OCI-LY7 (cell line): ENCODE data around the gene CKMT1B. TPM values are rescaled to one million over a fixed set of nuclear protein-coding genes. Genes with fewer than 3 reads are reported as not detected.
"Not testable (repeated sequence)": the region's sequence is repeated elsewhere in the genome, so short reads cannot be mapped to it uniquely, and the experiment has no call there.

Experiments used
- BruUV-seq: library from RNA; stranded (reverse); fragments of 400-500 nt; replicated peaks from 2 replicates; lab custom pipeline; 2021; lab: Mats Ljungman, UMichigan
- CTCF ChIA-PET: fragments of 300-600 bp; sonication (Branson Sonifier 250); formaldehyde crosslinking; loops from one replicate; lab custom pipeline; 2022; ENCODE audit warnings: antibody characterized with exemption; ENCODE audit not compliant: unreplicated experiment; lab: Charles Lee
- POLR2A ChIA-PET: fragments of 300-600 bp; sonication (Branson Sonifier 250); formaldehyde crosslinking; loops from one replicate; lab custom pipeline; 2022; ENCODE audit warnings: antibody characterized with exemption; lab: Charles Lee
- DNase-seq: peaks from one replicate; pipeline ENCODE4 v3.0.0-alpha.2; 2015; ENCODE audit warnings: low spot score
- H2AFZ ChIP-seq: fragments of 200-600 bp; sonication (generic), shearing (Covaris generic); 2 replicates; pipeline ENCODE4 v1.6.1; 2014; ENCODE audit warnings: mild to moderate bottlenecking, antibody characterized with exemption, low read length, moderate library complexity
- H3K27ac ChIP-seq: fragments of 200-600 bp; sonication (generic); 2 replicates; pipeline ENCODE4 v1.5.1; 2014; ENCODE audit warnings: mixed run types, low read depth, mild to moderate bottlenecking, moderate library complexity, low read length, inconsistent platforms; ENCODE audit not compliant: poor library complexity, severe bottlenecking
- H3K36me3 ChIP-seq: fragments of 200-600 bp; sonication (generic); 2 replicates; pipeline ENCODE4 v1.6.1; 2014; ENCODE audit warnings: mild to moderate bottlenecking, antibody characterized with exemption, low read length, moderate library complexity, mixed read lengths; ENCODE audit not compliant: insufficient read depth
- H3K4me1 ChIP-seq: fragments of 200-600 bp; sonication (generic); 2 replicates; pipeline ENCODE4 v1.5.1; 2014; ENCODE audit warnings: mild to moderate bottlenecking, low read length; ENCODE audit not compliant: insufficient read depth, poor library complexity, severe bottlenecking
- H3K4me2 ChIP-seq: fragments of 200-600 bp; sonication (generic); 2 replicates; pipeline ENCODE4 v1.6.1; 2014; ENCODE audit warnings: mild to moderate bottlenecking, low read length
- H3K4me3 ChIP-seq: fragments of 200-600 bp; sonication (generic); 2 replicates; pipeline ENCODE4 v1.5.1; 2014; ENCODE audit warnings: mild to moderate bottlenecking, low read depth, low read length; ENCODE audit not compliant: poor library complexity, severe bottlenecking
- H3K79me2 ChIP-seq: fragments of 200-600 bp; sonication (generic); 2 replicates; pipeline ENCODE4 v1.6.1; 2016; ENCODE audit warnings: low read depth, mild to moderate bottlenecking, low read length, moderate library complexity, mixed read lengths; ENCODE audit not compliant: insufficient read depth
- H3K9me2 ChIP-seq: fragments of 200-600 bp; sonication (generic); 2 replicates; pipeline ENCODE4 v1.6.1; 2016; ENCODE audit warnings: mild to moderate bottlenecking, low read length, mixed read lengths; ENCODE audit not compliant: insufficient read depth
- H3K9me3 ChIP-seq: fragments of 200-600 bp; sonication (generic); 2 replicates; pipeline ENCODE4 v1.6.1; 2014; ENCODE audit warnings: mild to moderate bottlenecking, mixed run types, low read length, mixed read lengths
- H4K20me1 ChIP-seq: fragments of 200-600 bp; sonication (generic); 2 replicates; pipeline ENCODE4 v1.6.1; 2014; ENCODE audit warnings: mild to moderate bottlenecking, antibody characterized with exemption, low read length, moderate library complexity, mixed read lengths; ENCODE audit not compliant: insufficient read depth
- EZH2phosphoT487 ChIP-seq: fragments of 200-600 bp; sonication (generic); IDR thresholded peaks from 2 replicates; pipeline ENCODE4 v1.6.1; 2018; ENCODE audit warnings: low read depth, borderline replicate concordance, mild to moderate bottlenecking, mixed run types, antibody characterized with exemption, low read length, moderate library complexity, mixed read lengths
- intact Hi-C: fragments of 100-400 bp; cut with micrococcal nuclease; formaldehyde crosslinking; loops from one replicate; pipeline ENCODE4 v1.10.0; 2022; ENCODE audit not compliant: unreplicated experiment
- total RNA-seq, 2 experiments: library from RNA; depleted of rRNA in 1 of 2; stranded (reverse); fragments of >200 nt in 1 of 2; shearing (Covaris generic) in 1 of 2; gene quantifications; 2 replicates each; pipeline ENCODE4 v1.2.3, GENCODE V29; 2014 to 2022
- TF ChIP-seq, protein P1 (sequence below): fragments of 200-600 bp; sonication (generic); conservative IDR thresholded peaks from 2 replicates; pipeline ENCODE4 v1.5.1; 2014; ENCODE audit warnings: mild to moderate bottlenecking, antibody characterized with exemption, low read length, moderate library complexity, mixed read lengths

Gene CKMT1B
- total RNA-seq, 2 experiments from 2014 or later: 0.25 to 4.1 TPM

DNA sequence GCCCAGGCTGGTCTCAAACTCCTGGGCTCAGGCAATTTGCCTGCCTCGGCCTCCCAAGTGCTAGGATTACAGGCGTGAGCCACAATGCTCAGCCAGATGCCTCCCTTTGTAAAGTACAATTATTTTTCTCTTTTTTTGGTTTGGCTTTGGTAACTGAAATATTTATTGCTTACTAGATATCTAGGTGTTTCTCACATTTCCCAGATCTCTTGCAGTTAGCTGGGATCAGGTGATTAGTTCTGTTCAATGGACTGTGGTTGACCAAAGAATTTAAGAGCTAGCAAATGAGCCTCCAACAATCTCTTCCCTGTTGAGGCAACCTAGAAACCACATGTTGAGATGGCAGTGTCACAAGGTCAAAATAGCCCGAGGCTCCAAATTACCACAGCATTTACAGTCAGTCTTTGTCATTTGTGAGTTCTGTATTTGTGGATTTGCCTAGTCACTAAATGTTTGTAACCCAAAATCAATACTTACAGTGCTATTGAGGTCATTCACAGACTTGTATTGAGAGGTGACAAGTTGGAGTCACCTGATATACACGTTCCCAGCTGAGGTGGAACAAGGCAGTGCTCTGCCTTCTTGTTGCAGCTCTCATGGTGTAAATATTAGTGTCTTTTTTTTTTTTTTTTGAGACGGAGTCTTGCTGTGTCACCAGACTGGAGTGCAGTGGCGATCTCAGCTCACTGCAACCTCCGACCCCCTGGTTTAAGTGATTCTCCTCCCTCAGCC lies 28.4 kb downstream of the CKMT1B start:
- H3K4me2 ChIP-seq, intact Hi-C loops, BruUV-seq, H3K4me1 ChIP-seq, H2AFZ ChIP-seq, H3K79me2 ChIP-seq, H3K36me3 ChIP-seq, DNase-seq, CTCF ChIA-PET, H3K9me3 ChIP-seq, H4K20me1 ChIP-seq, H3K4me3 ChIP-seq, POLR2A ChIA-PET, H3K9me2 ChIP-seq, H3K27ac ChIP-seq: not testable (repeated sequence)

DNA sequence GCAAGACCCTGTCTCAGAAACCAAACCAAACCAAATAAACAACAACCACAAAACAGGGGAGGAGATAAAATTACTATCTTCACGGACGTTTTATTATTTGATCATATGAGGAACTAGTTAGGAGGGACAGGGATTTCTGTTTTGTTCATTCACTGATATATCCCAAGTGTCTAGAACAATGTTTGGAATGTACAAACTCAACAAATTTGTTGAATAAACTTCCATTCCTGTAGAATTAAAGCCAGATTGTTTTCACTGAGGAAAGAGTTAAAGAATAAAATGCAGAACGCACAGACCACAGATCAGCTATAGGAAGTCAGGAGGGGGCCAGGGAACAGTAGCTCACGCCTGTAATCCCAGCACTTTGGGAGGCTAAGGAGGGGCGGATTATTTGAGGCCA lies 31.3 kb downstream of the CKMT1B start:
- no TSS peak for BruUV-seq
- Histone ChIP-seq H4K20me1 (no peaks in the 10 kb centered on the region), H3K9me3 (no peaks in the 10 kb centered on the region), H2AFZ (no peak overlapping the region), H3K4me3 (no peak overlapping the region), H3K4me2 (no peak overlapping the region), H3K4me1 (no peaks in the 10 kb centered on the region), H3K36me3 (no peaks in the 10 kb centered on the region), H3K27ac (no peak overlapping the region), H3K9me2 (no peaks in the 10 kb centered on the region), H3K79me2 (no peaks in the 10 kb centered on the region)
- DNase-seq: no peak
- POLR2A ChIA-PET: no interaction called here
- CTCF ChIA-PET: no interaction called here
- TF ChIP-seq, protein P1, sequence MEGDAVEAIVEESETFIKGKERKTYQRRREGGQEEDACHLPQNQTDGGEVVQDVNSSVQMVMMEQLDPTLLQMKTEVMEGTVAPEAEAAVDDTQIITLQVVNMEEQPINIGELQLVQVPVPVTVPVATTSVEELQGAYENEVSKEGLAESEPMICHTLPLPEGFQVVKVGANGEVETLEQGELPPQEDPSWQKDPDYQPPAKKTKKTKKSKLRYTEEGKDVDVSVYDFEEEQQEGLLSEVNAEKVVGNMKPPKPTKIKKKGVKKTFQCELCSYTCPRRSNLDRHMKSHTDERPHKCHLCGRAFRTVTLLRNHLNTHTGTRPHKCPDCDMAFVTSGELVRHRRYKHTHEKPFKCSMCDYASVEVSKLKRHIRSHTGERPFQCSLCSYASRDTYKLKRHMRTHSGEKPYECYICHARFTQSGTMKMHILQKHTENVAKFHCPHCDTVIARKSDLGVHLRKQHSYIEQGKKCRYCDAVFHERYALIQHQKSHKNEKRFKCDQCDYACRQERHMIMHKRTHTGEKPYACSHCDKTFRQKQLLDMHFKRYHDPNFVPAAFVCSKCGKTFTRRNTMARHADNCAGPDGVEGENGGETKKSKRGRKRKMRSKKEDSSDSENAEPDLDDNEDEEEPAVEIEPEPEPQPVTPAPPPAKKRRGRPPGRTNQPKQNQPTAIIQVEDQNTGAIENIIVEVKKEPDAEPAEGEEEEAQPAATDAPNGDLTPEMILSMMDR: no peak
- no peak for TF ChIP-seq EZH2phosphoT487
- intact Hi-C loops: no loop called here

DNA sequence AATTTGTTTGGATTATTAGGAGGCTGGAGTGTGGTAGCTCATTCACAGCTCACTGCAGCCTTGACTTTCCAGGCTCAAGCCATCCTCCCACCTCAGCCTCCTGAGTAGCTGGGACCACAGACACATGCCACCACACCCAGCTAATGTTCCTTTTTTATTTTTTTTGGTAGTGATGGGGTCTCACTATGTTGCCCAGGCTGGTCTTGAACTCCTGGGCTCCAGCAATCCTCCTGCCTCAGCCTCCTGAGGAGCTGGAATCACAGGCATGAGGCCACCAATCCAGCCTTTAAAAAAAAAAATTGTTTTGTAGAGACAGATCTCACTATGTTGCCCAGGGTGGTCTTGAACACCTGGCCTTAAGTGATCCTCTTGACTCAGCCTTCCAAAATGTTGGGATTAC lies 33.1 kb downstream of the CKMT1B start:
- DNase-seq, H3K27ac ChIP-seq, H3K4me3 ChIP-seq, POLR2A ChIA-PET, H3K36me3 ChIP-seq, H3K9me2 ChIP-seq, CTCF ChIA-PET, H3K79me2 ChIP-seq, BruUV-seq, H3K4me2 ChIP-seq, H3K4me1 ChIP-seq, intact Hi-C loops, H4K20me1 ChIP-seq, H3K9me3 ChIP-seq, H2AFZ ChIP-seq: not testable (repeated sequence)

DNA sequence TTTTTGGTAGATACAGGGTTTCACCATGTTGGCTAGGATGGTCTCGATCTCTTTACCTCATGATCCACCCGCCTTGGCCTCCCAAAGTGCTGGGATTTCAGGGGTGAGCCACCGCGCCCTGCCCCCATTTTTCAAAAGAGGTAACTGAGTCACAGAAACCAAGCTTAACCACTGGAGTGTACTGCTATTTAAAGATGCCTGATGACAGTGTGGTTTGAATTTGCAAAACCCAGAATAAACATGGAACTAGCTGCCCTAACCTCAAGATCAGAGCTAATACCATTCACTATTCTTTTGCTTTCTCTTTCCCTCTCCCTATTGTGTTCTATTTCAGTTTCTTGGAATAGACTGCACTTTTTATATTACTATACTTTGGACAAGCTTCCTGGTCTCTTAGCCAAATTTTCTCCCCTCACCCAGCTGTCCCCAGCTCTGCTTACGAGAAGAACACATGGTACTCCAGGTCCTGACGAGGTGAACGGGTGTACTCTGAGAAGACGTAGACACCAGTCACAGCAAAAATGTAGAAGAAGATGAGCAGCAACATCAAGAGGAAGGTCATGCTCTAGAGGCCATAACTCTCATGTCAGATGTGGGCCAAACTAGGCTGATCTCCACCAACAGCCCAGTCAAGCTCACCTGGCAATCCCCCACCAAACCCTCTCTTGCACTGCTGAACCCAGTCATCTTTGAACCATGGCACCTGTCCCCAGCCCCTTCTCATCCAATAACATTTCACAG lies 44.8 kb downstream of the CKMT1B start:
- H3K27ac ChIP-seq, DNase-seq, H3K4me2 ChIP-seq, intact Hi-C loops, H2AFZ ChIP-seq, H3K9me3 ChIP-seq, H3K9me2 ChIP-seq, POLR2A ChIA-PET, H3K4me3 ChIP-seq, H3K36me3 ChIP-seq, BruUV-seq, H3K79me2 ChIP-seq, H4K20me1 ChIP-seq, H3K4me1 ChIP-seq, CTCF ChIA-PET: not testable (repeated sequence)
